22Rv1 (cell line): ENCODE measurements around the gene THBD.

Source experiments
- CTCF ChIP-seq: fragments of 450-650 bp; IDR thresholded peaks from 2 replicates; pipeline ENCODE4 v1.5.1; 2017; ENCODE audit warnings: mild to moderate bottlenecking
- ZFX ChIP-seq: fragments of 450-650 bp; IDR thresholded peaks from 2 replicates; pipeline ENCODE4 v1.6.1; 2017; ENCODE audit warnings: antibody characterized with exemption, borderline replicate concordance

GRCh38 chr20:23046431-23046830 lies 3.0 kb downstream of the THBD start:
- no peak for TF ChIP-seq CTCF
- TF ChIP-seq ZFX = no peak
